SJSA1 (cell line): Measurements from ENCODE around the gene TNNC1. TPM values are rescaled to one million over a fixed set of nuclear protein-coding genes. Genes with fewer than 3 reads are reported as not detected.

Source experiments
- DNase-seq, 2 experiments: peaks; one replicate each; pipeline ENCODE4 v3.0.0-alpha.2; 2015 to 2020; ENCODE audit warnings: low spot score in 2 of 2, low read depth in 1 of 2
- H3K27ac ChIP-seq: fragments of 250-450 bp; sonication (Bioruptor Pico); 2 replicates; pipeline ENCODE4 v1.5.1; 2020; ENCODE audit warnings: mild to moderate bottlenecking, moderate library complexity
- H3K27me3 ChIP-seq: fragments of 250-450 bp; sonication (Bioruptor Pico); replicated peaks from 2 replicates; pipeline ENCODE4 v1.5.1; 2020; ENCODE audit warnings: mild to moderate bottlenecking, moderate library complexity
- H3K36me3 ChIP-seq: fragments of 250-450 bp; sonication (Bioruptor Pico); 2 replicates; pipeline ENCODE4 v1.5.1; 2020; ENCODE audit warnings: mild to moderate bottlenecking
- H3K4me1 ChIP-seq: fragments of 250-450 bp; sonication (Bioruptor Pico); replicated peaks from 2 replicates; pipeline ENCODE4 v1.6.1; 2021; ENCODE audit warnings: mild to moderate bottlenecking
- H3K4me3 ChIP-seq: fragments of 250-450 bp; sonication (Bioruptor Pico); 2 replicates; pipeline ENCODE4 v1.5.1; 2020; ENCODE audit warnings: mild to moderate bottlenecking
- H3K9me3 ChIP-seq: fragments of 250-450 bp; sonication (Bioruptor Pico); replicated peaks from 2 replicates; pipeline ENCODE4 v1.5.1; 2020; ENCODE audit warnings: mild to moderate bottlenecking
- total RNA-seq: library from RNA; depleted of rRNA; stranded (reverse); fragments of >200 nt; shearing (Covaris generic); gene quantifications from 2 replicates; pipeline ENCODE4 v1.2.3, GENCODE V29; 2014

TNNC1 gene
- total RNA-seq, 1 experiment from 2014 or later, result 18.2 TPM

- no peaks in the 10 kb centered on the region for H3K9me3 ChIP-seq
- no peak overlapping the region for H3K27ac ChIP-seq
- DNase-seq, result no peak
- H3K27me3 ChIP-seq, result no peaks in the 10 kb centered on the region
- H3K36me3 ChIP-seq, result peaks cover 71% of the 10 kb centered on the region
- no peaks in the 10 kb centered on the region for H3K4me1 ChIP-seq
- H3K4me3 ChIP-seq, result no peak overlapping the region
These were observed 36.4 kb upstream of the TNNC1 start for GRCh38 chr3:52490035-52490938.

DNA sequence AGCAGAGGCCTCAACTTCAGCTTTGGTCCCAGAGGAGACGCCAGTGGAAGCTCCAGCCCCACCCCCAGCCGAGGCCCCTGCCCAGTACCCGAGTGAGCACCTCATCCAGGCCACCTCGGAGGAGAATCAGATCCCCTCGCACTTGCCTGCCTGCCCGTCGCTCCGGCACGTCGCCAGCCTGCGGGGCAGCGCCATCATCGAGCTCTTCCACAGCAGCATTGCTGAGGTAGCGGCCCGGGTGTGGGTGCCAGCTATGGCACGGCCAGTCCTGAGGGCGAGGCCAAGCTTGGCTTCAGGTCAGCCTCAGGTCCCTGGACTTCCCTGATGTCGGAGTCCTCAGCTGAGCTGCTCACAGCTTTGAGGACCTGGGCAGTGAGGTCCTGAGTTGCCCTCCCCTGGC, 35.6 kb upstream of the TNNC1 start:
- DNase-seq, result no peak

GRCh38 chr3:52488746-52489145, 34.9 kb upstream of the TNNC1 start:
- no peak overlapping the region for H3K4me3 ChIP-seq
- no peak overlapping the region for H3K27ac ChIP-seq
- peaks cover 80% of the 10 kb centered on the region for H3K36me3 ChIP-seq
- H3K9me3 ChIP-seq, result no peaks in the 10 kb centered on the region
- peaks cover 4% of the 10 kb centered on the region for H3K4me1 ChIP-seq
- H3K27me3 ChIP-seq, result no peaks in the 10 kb centered on the region
- DNase-seq, result no peak

More for the DNA sequence above, 35.6 kb upstream of the TNNC1 start:
- no peaks in the 10 kb centered on the region for H3K9me3 ChIP-seq
- peaks cover 80% of the 10 kb centered on the region for H3K36me3 ChIP-seq
- no peaks in the 10 kb centered on the region for H3K4me1 ChIP-seq
- H3K4me3 ChIP-seq, result no peak overlapping the region
- H3K27me3 ChIP-seq, result no peaks in the 10 kb centered on the region
- H3K27ac ChIP-seq, result no peak overlapping the region

GRCh38 chr3:52487788-52488691, 34.2 kb upstream of the TNNC1 start:
- H3K27me3 ChIP-seq, result no peaks in the 10 kb centered on the region
- H3K4me1 ChIP-seq, result peaks cover 11% of the 10 kb centered on the region
- no peaks in the 10 kb centered on the region for H3K9me3 ChIP-seq
- H3K36me3 ChIP-seq, result peaks cover 87% of the 10 kb centered on the region
- DNase-seq, result no peak
- no peak overlapping the region for H3K27ac ChIP-seq
- H3K4me3 ChIP-seq, result no peak overlapping the region

DNA sequence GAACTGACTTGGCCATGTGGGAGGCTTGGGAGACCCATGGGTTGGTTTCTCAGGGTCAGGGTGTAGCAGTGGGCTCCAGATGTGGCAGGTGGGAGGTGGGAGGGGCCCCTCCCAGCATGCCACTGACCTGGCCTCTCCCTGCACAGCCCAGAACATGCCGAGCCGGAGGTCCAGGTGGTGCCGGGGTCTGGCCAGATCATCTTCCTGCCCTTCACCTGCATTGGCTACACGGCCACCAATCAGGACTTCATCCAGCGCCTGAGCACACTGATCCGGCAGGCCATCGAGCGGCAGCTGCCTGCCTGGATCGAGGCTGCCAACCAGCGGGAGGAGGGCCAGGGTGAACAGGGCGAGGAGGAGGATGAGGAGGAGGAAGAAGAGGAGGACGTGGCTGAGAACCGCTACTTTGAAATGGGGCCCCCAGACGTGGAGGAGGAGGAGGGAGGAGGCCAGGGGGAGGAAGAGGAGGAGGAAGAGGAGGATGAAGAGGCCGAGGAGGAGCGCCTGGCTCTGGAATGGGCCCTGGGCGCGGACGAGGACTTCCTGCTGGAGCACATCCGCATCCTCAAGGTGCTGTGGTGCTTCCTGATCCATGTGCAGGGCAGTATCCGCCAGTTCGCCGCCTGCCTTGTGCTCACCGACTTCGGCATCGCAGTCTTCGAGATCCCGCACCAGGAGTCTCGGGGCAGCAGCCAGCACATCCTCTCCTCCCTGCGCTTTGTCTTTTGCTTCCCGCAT, 33.4 kb upstream of the TNNC1 start:
- DNase-seq, result no peak
- Histone ChIP-seq H3K4me3 (no peak overlapping the region), H3K27me3 (no peaks in the 10 kb centered on the region), H3K9me3 (no peaks in the 10 kb centered on the region), H3K27ac (no peak overlapping the region), H3K36me3 (peaks cover 89% of the 10 kb centered on the region), H3K4me1 (peaks cover 14% of the 10 kb centered on the region)

GRCh38 chr3:52484680-52485461, 31.0 kb upstream of the TNNC1 start:
- H3K4me1 ChIP-seq, result peaks cover 14% of the 10 kb centered on the region
- no peaks in the 10 kb centered on the region for H3K27me3 ChIP-seq
- H3K4me3 ChIP-seq, result no peak overlapping the region
- no peaks in the 10 kb centered on the region for H3K9me3 ChIP-seq
- DNase-seq, result no peak
- H3K27ac ChIP-seq, result no peak overlapping the region
- peaks cover 89% of the 10 kb centered on the region for H3K36me3 ChIP-seq

DNA sequence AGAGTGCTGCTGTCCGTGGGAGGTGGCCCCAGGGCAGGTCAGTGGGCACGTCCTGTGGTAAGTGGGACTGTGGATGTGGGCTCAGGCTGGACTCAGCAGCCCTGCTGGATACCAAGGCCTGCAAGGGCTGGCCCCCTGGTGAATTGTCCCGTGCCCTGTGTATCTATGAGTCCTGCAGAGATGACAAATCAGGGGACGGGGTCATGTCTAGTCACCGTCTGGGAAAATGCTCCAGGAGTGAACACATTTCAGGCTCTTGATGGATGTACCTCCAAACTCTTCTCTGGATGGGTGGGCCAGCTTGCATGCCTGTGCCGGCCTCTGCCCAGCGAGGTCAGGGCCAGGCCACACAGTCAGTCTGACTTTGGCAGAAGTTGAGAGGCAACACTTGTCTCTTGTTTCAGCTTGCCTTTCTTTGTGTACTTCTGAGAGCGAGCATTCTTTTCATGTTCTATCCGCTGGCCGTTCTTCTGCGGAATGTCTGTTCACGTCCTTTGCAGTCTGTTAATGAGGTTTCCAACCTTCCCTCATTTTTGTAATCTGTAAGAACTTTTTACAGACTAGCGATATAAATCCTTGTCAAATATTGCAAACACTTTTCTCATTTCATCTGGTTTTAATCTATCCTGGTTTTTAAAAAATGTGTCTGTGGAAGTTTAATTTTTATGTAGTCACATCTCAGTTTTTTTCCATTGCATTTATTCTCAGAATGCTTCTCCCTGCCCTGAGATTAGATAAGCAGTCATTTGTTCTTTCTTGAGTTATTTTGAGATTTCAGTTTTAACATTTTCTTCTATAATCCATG, 29.9 kb upstream of the TNNC1 start:
- peak in 1 of 2 experiments; percentile 47 for DNase-seq
- H3K9me3 ChIP-seq, result no peaks in the 10 kb centered on the region
- no peaks in the 10 kb centered on the region for H3K27me3 ChIP-seq
- H3K4me3 ChIP-seq, result no peak overlapping the region
- peaks cover 89% of the 10 kb centered on the region for H3K36me3 ChIP-seq
- H3K4me1 ChIP-seq, result peaks cover 14% of the 10 kb centered on the region
- no peak overlapping the region for H3K27ac ChIP-seq

DNA sequence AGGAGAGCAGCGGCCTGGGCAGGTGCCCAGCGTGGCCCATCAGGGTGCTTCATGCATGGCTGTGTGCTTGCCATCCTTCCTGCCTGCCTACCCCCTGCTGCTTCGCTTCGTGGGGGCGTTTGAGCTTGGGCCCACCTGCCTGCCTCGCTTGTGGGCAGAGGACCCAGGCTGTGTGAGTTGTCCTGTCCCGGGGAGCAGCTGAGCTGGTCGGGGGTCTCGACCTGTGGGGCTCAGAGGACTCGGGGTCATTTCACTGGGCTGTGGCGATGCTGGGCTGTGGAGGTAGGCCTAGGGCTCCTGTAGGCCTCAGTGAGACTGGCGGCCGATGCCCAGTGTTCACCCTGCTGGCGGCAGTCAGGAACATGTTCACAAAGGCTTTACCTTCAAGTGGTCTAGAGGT, 29.2 kb upstream of the TNNC1 start:
- H3K36me3 ChIP-seq, result peaks cover 92% of the 10 kb centered on the region
- no peak for DNase-seq
- H3K27ac ChIP-seq, result no peak overlapping the region
- H3K4me3 ChIP-seq, result no peak overlapping the region
- peaks cover 14% of the 10 kb centered on the region for H3K4me1 ChIP-seq
- H3K9me3 ChIP-seq, result no peaks in the 10 kb centered on the region
- no peaks in the 10 kb centered on the region for H3K27me3 ChIP-seq

GRCh38 chr3:52481819-52482521, 28.1 kb upstream of the TNNC1 start:
- Histone ChIP-seq H3K36me3 (peaks cover 92% of the 10 kb centered on the region), H3K4me1 (peaks cover 14% of the 10 kb centered on the region), H3K27me3 (no peaks in the 10 kb centered on the region), H3K4me3 (no peak overlapping the region), H3K9me3 (no peaks in the 10 kb centered on the region), H3K27ac (no peak overlapping the region)
- DNase-seq, result no peak

GRCh38 chr3:52480768-52481715, 27.2 kb upstream of the TNNC1 start:
- Histone ChIP-seq H3K36me3 (peaks cover 93% of the 10 kb centered on the region), H3K27ac (no peak overlapping the region)

DNA sequence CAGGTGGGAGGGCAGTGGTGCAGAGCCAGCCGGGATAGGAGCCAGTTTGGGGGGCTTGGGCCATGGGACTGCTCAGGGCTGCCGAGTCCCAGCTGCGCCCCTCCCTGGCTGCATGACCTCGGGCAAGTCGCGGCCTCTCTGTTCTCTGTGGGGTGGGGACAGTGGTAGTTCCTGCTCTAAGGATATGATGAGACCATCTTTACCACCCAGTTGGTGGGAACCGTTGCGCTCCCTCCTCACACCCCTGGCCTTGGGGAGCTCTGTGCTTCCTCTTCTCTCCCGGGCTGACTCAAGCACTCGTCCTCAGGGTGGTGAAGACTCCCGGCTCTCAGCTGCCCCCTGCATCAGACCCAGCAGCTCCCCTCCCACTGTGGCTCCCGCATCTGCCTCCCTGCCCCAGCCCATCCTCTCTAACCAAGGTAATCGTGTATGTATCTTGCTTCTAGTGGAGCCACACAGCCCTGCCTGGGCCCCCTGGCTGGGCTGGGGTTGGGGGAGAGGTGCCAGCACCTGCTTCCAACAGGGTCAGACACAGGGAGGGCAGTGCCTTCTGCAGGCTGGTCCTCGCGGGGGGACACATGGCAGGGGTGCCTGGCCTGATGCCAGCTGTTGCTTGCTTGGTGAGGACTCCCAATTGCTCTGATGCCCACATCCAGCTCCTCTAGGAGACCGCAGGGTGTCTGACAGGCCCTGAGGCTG, 26.2 kb upstream of the TNNC1 start:
- H3K36me3 ChIP-seq, result peaks cover 93% of the 10 kb centered on the region
- H3K4me1 ChIP-seq, result peaks cover 14% of the 10 kb centered on the region
- no peak for DNase-seq
- H3K27me3 ChIP-seq, result no peaks in the 10 kb centered on the region
- H3K27ac ChIP-seq, result no peak overlapping the region
- H3K4me3 ChIP-seq, result no peak overlapping the region
- no peaks in the 10 kb centered on the region for H3K9me3 ChIP-seq

More at GRCh38 chr3:52480768-52481715, 27.2 kb upstream of the TNNC1 start:
- no peak for DNase-seq
- Histone ChIP-seq H3K4me3 (no peak overlapping the region), H3K27me3 (no peaks in the 10 kb centered on the region), H3K4me1 (peaks cover 14% of the 10 kb centered on the region), H3K9me3 (no peaks in the 10 kb centered on the region)
